IPS-15b (cell line): ENCODE results near the gene TRAPPC1.

Experiments
- H3K27me3 ChIP-seq: one replicate; pipeline ENCODE4 v1.6.1; 2013; ENCODE audit warnings: low read length; ENCODE audit not compliant: control insufficient read depth, insufficient read depth
- H3K36me3 ChIP-seq: one replicate; pipeline ENCODE4 v1.6.1; 2013; ENCODE audit warnings: low read length; ENCODE audit not compliant: control insufficient read depth, insufficient read depth
- H3K4me1 ChIP-seq: one replicate; pipeline ENCODE4 v1.6.1; 2013; ENCODE audit warnings: mild to moderate bottlenecking, low read length; ENCODE audit not compliant: control insufficient read depth, insufficient read depth
- H3K4me3 ChIP-seq: one replicate; pipeline ENCODE4 v1.5.1; 2013; ENCODE audit warnings: low read depth, low read length
- H3K9ac ChIP-seq: one replicate; pipeline ENCODE4 v1.6.1; 2013; ENCODE audit warnings: low read depth, mild to moderate bottlenecking, low read length
- H3K9me3 ChIP-seq: one replicate; pipeline ENCODE4 v1.6.1; 2013; ENCODE audit warnings: mild to moderate bottlenecking, low read length; ENCODE audit not compliant: control insufficient read depth, insufficient read depth

Gene TRAPPC1

DNA sequence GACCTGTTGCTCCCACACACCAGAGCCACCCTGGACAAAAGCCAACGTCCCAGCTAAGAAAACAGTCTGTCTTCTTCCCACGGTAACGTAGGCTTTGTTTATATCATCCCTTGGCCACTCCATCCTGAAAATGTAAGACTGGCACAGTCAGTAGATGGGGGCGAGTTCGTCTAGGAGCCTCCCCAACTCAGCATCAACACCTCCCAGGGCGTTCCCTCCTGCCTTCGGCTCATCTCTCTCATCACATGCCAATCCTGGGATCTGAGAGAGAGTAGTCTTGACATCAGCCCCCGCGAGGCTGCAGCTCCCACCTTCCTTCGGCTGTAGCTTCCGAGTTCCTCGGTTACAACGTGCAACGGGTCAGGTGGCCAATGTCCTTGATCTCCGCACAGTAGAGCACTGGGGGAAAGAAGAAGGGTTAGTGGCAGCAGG is 16.6 kb downstream of the TRAPPC1 start:
- H3K36me3 ChIP-seq = no peaks in the 10 kb centered on the region
- H3K9me3 ChIP-seq = no peaks in the 10 kb centered on the region
- H3K27me3 ChIP-seq = peaks cover 35% of the 10 kb centered on the region
- no peaks in the 10 kb centered on the region for H3K4me1 ChIP-seq
- peak overlapping the region; percentile 49 for H3K4me3 ChIP-seq
- H3K9ac ChIP-seq = no peak overlapping the region

DNA sequence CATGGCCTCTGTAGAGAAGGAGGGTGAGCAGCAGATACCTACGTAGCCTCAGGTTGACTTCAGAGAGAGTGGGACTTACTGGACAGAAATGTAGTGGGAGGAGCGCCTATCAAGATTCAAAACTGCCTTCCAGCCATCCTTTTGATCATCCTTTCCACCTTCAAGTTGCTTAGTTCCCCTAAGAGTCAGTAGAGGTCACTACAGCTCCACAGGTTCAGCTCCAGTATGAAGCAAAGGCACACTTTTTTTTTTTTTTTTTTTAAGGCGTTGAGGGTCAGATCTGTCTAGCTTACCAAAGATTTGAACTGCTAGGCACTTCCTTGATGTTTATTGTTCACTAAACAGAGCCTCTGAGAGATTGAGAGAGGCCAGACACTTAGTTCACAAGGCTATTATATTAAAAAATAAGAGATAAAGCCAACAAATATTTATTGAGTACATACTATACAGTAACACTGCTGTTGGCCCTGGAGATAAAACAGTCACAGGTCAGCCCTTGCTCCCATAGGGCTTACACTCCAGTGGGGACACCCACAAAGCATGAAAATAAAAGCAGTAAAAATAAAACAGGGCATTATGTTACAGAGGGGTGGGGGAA is 18.7 kb downstream of the TRAPPC1 start:
- Histone ChIP-seq H3K27me3 (peaks cover 24% of the 10 kb centered on the region), H3K4me3 (no peak overlapping the region), H3K9ac (no peak overlapping the region)

DNA sequence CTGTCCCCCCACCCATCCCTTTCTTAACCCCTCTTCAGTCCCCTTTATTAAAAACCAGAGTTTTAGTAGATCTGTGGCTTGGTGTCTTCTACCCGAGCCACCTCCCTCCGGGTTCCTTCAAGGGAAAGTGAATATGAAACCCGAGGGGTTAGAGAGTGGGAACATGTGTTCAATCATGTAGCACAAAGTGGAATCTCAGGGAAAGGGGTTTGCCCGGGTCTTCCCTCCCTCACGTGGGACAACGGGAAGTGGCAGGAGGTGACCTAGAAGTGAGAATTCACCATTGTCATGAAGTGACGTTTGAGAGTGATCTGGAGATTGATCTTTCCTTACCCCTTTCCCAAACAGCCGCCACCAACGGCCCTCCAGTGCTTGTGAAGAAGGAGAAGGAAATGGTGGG is 20.6 kb downstream of the TRAPPC1 start:
- peaks cover 12% of the 10 kb centered on the region for H3K27me3 ChIP-seq
- no peaks in the 10 kb centered on the region for H3K4me1 ChIP-seq
- no peak overlapping the region for H3K9ac ChIP-seq
- peaks cover 4% of the 10 kb centered on the region for H3K36me3 ChIP-seq
- H3K9me3 ChIP-seq = no peaks in the 10 kb centered on the region
- H3K4me3 ChIP-seq = no peak overlapping the region

More for the DNA sequence above, 18.7 kb downstream of the TRAPPC1 start:
- no peaks in the 10 kb centered on the region for H3K36me3 ChIP-seq
- no peaks in the 10 kb centered on the region for H3K4me1 ChIP-seq
- no peaks in the 10 kb centered on the region for H3K9me3 ChIP-seq

DNA sequence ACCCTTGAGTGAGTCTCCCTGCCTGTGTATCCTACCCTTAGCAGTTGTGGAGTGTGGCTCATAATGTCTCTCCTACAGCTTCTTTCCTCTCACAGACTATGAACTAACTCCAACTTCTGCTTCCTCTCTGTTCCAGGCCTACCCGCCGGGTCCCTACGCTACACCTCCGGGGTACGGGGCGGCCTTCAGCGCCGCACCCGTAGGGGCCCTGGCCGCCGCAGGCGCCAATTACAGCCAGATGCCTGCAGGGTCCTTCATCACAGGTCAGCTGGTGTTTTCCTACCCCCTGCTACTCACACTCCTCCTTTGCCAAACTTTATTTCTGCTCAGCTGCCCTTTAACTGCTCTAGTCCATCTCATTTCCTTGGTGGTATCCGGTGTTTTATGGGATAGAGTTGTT is 21.0 kb downstream of the TRAPPC1 start:
- no peaks in the 10 kb centered on the region for H3K4me1 ChIP-seq
- no peak overlapping the region for H3K4me3 ChIP-seq
- H3K9me3 ChIP-seq = no peaks in the 10 kb centered on the region
- H3K36me3 ChIP-seq = peaks cover 6% of the 10 kb centered on the region
- no peak overlapping the region for H3K9ac ChIP-seq
- peaks cover 11% of the 10 kb centered on the region for H3K27me3 ChIP-seq

DNA sequence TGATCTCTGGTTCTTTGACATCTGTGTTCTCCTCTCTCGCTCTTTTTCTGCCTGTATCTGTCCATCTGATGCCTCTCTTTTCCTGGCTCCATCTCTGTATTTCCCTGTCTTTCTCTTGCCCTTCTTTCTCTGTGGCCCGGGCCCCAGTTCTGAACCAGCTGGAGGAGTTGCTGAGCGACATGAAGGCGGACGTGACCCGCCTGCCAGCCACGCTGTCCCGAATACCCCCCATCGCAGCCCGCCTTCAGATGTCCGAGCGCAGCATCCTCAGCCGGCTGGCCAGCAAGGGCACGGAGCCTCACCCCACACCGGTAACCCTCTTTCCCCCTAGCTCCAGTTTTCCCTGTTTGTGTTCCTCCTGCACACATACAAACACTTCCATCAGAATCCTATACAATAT is 21.5 kb downstream of the TRAPPC1 start:
- peaks cover 10% of the 10 kb centered on the region for H3K36me3 ChIP-seq
- H3K9ac ChIP-seq = no peak overlapping the region
- H3K9me3 ChIP-seq = no peaks in the 10 kb centered on the region
- H3K4me1 ChIP-seq = no peaks in the 10 kb centered on the region
- no peak overlapping the region for H3K4me3 ChIP-seq
- peaks cover 10% of the 10 kb centered on the region for H3K27me3 ChIP-seq

DNA sequence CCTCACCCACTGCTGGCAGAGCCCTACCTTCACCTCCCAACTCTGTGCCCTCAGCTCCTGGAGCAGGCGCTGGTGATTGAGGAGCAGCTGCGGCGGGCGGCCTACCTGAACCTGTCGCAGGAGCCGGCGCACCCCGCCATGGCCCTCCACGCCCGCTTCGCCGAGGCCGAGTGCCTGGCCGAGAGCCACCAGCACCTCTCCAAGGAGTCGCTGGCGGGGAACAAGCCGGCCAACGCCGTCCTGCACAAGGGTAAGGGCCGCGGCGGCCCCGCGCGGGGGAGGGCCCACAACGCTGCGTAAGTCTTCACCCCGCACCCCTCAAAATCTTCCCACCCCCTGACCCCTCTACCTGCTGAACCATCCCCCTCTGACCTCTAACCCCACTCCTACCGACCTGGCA is 22.7 kb downstream of the TRAPPC1 start:
- H3K4me1 ChIP-seq = no peaks in the 10 kb centered on the region
- no peaks in the 10 kb centered on the region for H3K27me3 ChIP-seq
- peaks cover 13% of the 10 kb centered on the region for H3K36me3 ChIP-seq
- no peak overlapping the region for H3K9ac ChIP-seq
- H3K9me3 ChIP-seq = no peaks in the 10 kb centered on the region
- no peak overlapping the region for H3K4me3 ChIP-seq

DNA sequence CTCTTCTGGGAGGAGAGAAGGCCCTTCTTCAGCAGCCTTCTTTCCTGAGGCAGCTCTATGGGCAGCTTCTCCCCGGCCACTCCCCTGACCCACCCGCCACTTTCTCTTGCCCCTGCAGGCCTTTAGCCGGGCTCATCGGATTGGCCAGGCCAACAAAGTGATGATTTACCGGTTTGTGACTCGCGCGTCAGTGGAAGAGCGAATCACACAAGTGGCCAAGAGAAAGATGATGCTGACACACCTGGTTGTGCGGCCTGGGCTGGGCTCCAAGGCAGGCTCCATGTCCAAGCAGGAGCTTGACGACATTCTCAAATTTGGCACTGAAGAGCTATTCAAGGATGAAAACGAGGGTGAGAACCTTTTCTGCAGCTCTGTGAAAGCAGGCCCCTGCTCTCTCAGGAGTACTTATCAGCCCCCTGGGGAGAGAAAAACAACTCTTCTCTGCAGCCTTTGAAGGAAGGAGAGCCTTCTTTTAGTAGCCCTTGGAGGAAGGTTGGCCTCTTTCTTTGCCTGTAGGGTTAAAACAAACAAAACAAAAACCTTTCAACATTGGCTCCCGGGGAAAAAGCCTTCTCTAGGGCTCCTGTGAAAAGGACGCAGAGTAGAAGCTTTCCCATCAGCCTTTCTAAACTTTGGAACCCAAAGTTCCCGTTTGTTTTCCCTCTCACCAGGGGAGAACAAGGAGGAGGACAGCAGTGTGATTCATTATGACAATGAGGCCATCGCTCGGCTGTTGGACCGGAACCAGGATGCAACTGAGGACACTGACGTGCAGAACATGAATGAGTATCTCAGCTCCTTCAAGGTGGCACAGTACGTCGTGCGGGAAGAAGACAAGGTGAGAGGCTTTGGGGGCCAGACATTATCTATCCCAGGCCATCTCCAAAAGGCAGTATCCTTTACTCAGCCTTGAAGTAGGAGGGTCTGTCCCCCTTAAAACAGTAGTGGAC is 28.3 kb downstream of the TRAPPC1 start:
- Histone ChIP-seq H3K27me3 (no peaks in the 10 kb centered on the region), H3K9me3 (no peaks in the 10 kb centered on the region), H3K9ac (no peak overlapping the region), H3K4me3 (no peak overlapping the region), H3K4me1 (no peaks in the 10 kb centered on the region), H3K36me3 (peaks cover 31% of the 10 kb centered on the region)

DNA sequence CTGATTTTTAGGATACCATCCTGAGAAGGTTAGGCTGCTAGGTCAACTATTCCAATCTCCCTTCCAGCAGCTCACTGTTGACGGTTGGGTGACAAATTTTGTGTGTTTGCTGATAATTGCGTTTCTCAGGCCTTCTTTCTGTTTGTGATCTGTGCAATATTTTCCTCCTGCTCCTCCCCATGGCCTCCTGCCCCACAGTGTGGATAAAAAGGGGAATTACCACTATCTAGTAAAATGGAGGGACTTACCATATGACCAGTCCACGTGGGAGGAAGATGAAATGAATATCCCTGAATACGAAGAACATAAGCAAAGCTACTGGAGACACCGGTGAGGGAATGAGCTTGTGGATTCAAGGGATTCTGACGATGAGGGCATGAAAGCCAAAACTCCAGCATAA is 34.0 kb downstream of the TRAPPC1 start:
- no peak overlapping the region for H3K9ac ChIP-seq
- H3K27me3 ChIP-seq = no peaks in the 10 kb centered on the region
- no peak overlapping the region for H3K4me3 ChIP-seq
- H3K4me1 ChIP-seq = no peaks in the 10 kb centered on the region
- peaks cover 14% of the 10 kb centered on the region for H3K36me3 ChIP-seq
- H3K9me3 ChIP-seq = no peaks in the 10 kb centered on the region

DNA sequence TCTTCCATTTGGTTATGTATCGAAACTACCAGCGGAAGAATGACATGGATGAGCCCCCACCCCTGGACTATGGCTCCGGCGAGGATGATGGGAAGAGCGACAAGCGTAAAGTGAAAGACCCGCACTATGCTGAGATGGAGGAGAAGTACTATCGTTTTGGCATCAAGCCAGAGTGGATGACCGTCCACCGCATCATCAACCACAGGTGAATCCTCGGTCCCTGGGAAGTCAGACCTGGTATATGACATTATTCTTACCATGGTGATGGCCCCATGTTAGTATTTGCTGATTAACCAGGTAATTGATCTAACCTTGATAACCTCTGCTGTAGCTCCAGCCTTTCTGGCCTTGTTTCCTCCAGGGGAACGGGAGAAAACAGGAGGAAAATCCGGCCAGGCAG is 34.7 kb downstream of the TRAPPC1 start:
- Histone ChIP-seq H3K9me3 (no peaks in the 10 kb centered on the region), H3K36me3 (peaks cover 13% of the 10 kb centered on the region), H3K4me3 (no peak overlapping the region), H3K4me1 (no peaks in the 10 kb centered on the region), H3K27me3 (no peaks in the 10 kb centered on the region), H3K9ac (no peak overlapping the region)

DNA sequence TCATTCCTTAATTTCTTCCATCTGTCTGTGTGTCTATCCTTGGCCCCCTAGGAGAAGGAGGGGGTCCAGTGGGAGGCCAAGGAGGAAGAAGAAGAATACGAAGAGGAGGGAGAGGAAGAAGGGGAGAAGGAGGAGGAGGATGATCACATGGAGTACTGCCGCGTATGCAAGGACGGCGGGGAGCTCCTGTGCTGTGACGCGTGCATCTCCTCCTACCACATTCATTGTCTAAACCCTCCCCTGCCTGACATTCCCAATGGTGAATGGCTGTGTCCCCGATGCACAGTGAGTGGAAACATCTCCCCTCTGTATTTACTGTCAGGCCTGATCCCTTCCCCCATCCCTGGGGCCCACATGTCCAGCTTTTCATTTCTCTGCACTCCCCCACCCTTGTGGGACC is 36.9 kb downstream of the TRAPPC1 start:
- H3K4me3 ChIP-seq = no peak overlapping the region
- H3K4me1 ChIP-seq = no peaks in the 10 kb centered on the region
- peaks cover 15% of the 10 kb centered on the region for H3K36me3 ChIP-seq
- no peak overlapping the region for H3K9ac ChIP-seq
- no peaks in the 10 kb centered on the region for H3K9me3 ChIP-seq
- no peaks in the 10 kb centered on the region for H3K27me3 ChIP-seq

DNA sequence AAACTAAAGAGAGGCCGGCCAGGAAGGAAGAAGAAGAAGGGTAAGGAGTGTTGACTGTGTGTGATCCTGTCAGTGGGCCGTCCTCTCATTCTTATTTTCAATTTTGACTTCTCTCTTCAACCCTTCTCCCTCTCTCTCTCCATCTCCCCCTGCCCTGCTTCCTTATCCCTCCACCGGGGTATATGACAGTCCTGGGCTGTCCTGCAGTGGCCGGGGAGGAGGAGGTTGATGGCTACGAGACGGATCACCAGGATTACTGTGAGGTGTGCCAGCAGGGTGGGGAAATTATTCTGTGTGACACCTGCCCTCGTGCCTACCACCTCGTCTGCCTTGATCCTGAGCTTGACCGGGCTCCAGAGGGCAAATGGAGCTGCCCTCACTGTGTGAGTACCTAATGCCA is 37.5 kb downstream of the TRAPPC1 start:
- no peak overlapping the region for H3K4me3 ChIP-seq
- no peaks in the 10 kb centered on the region for H3K4me1 ChIP-seq
- peaks cover 8% of the 10 kb centered on the region for H3K36me3 ChIP-seq
- H3K27me3 ChIP-seq = no peaks in the 10 kb centered on the region
- H3K9me3 ChIP-seq = no peaks in the 10 kb centered on the region
- H3K9ac ChIP-seq = no peak overlapping the region
